Esophagus squamous epithelium (tissue), 5 donors: ENCODE measurements around the gene ERC1. TPM values are rescaled to one million over a fixed set of nuclear protein-coding genes. Genes with fewer than 3 reads are reported as not detected.
A peak's percentile ranks its signal among the peaks of the same experiment; 100 is the strongest.

Source experiments
- DNase-seq: peaks from one replicate; lab custom pipeline; 2025; lab: John Stamatoyannopoulos, UW
- H3K27ac ChIP-seq, 4 donors: fragments of 200-600 bp; sonication (generic); one replicate each; pipeline ENCODE4 v1.5.1; 2016 to 2019; ENCODE audit warnings: mild to moderate bottlenecking in 1 of 4
- H3K27me3 ChIP-seq, 4 donors: fragments of 200-600 bp; sonication (generic); 1 replicate in 3 of 4; 2 replicates in 1 of 4; pipeline versions ENCODE4 v1.5.1 to v1.6.0; 2017 to 2021; ENCODE audit warnings: antibody characterized with exemption in 1 of 4
- H3K36me3 ChIP-seq, 3 donors: fragments of 200-600 bp; sonication (generic); one replicate each; pipeline ENCODE4 v1.5.1; 2016 to 2019
- H3K4me1 ChIP-seq, 3 donors: fragments of 200-600 bp; sonication (generic); one replicate each; pipeline ENCODE4 v1.5.1; 2017 to 2019
- H3K4me3 ChIP-seq, 4 donors: fragments of 200-600 bp; sonication (generic); 1 replicate in 3 of 4; 2 replicates in 1 of 4; pipeline ENCODE4 v1.5.1; 2016 to 2019; ENCODE audit warnings: mild to moderate bottlenecking in 2 of 4, moderate library complexity in 1 of 4
- H3K9me3 ChIP-seq, 3 donors: fragments of 200-600 bp; sonication (generic); one replicate each; pipeline ENCODE4 v1.5.1; 2016 to 2019
- CTCF ChIP-seq, 6 experiments: fragments of 450-650 bp in 4 of 6; fragments of 200-600 bp in 2 of 6; sonication (generic) in 2 of 6; IDR thresholded peaks; one replicate each; pipeline ENCODE4 v1.5.1; 2016 to 2019; ENCODE audit warnings: antibody characterized with exemption in 6 of 6, mild to moderate bottlenecking in 4 of 6, moderate library complexity in 4 of 6
- POLR2A ChIP-seq, 4 donors: fragments of 450-650 bp; IDR thresholded peaks; one replicate each; pipeline ENCODE4 v1.6.1; 2017; ENCODE audit warnings: antibody characterized with exemption in 4 of 4, mild to moderate bottlenecking in 4 of 4, moderate library complexity in 3 of 4
- WGBS, 2 donors: methylation state at CpG; one replicate each; pipeline ENCODE4 v1.1.5; 2018; 5-methylcytosine and 5-hydroxymethylcytosine counted together
- intact Hi-C: fragments of 100-400 bp; cut with DNase I; formaldehyde crosslinking; loops from one replicate; pipeline ENCODE4 v1.15.0; 2022
- total RNA-seq, 4 donors: library from RNA; depleted of rRNA; stranded (reverse); fragments of >200 nt; gene quantifications; one replicate each; pipeline ENCODE4 v1.1.0, GENCODE V29; 2016
- donor health status: DM: yes; HTN: yes; CAD: no.

The ERC1 gene
- total RNA-seq, 4 donors from 2014 or later = 19.0 to 50.7 (median 37.5) TPM

- intact Hi-C loops = no loop called here
- WGBS, 2 donors = 46 to 58% methylated on average over 5 to 9 of the region's 9 CpGs
- H3K9me3 ChIP-seq = no peaks in the 10 kb centered on the region
Observed at GRCh38 chr12:1533205-1533601, 542.2 kb downstream of the ERC1 start.

GRCh38 chr12:1533602-1534304 lies 542.7 kb downstream of the ERC1 start:
- no peak for DNase-seq

More at GRCh38 chr12:1533205-1533601, 542.2 kb downstream of the ERC1 start:
- Histone ChIP-seq H3K27me3 (peaks cover 0 to 62% (median 5%) of the 10 kb centered on the region in 4 donors), H3K27ac (no peak overlapping the region), H3K4me1 (peaks cover 13 to 41% (median 23%) of the 10 kb centered on the region in 3 donors), H3K4me3 (peak overlapping the region in 2 of 4 donors; percentile 11 to 37), H3K36me3 (no peaks in the 10 kb centered on the region)
- DNase-seq = no peak
- no peak for TF ChIP-seq CTCF (IDR thresholded peaks at IDR 0.05)
- TF ChIP-seq POLR2A (IDR thresholded peaks at IDR 0.05) = no peak

GRCh38 chr12:1534748-1535147 lies 543.7 kb downstream of the ERC1 start:
- intact Hi-C loops = no loop called here
- Histone ChIP-seq H3K4me3 (no peak overlapping the region), H3K4me1 (peaks cover 10 to 39% (median 20%) of the 10 kb centered on the region in 3 donors), H3K27me3 (peaks cover 0 to 51% (median 5%) of the 10 kb centered on the region in 4 donors), H3K9me3 (no peaks in the 10 kb centered on the region), H3K36me3 (no peaks in the 10 kb centered on the region), H3K27ac (no peak overlapping the region)
- 67 to 100% methylated on average over 1 of the region's 3 CpGs for WGBS, 2 donors
- DNase-seq = no peak
- TF ChIP-seq POLR2A (IDR thresholded peaks at IDR 0.05) = no peak
- TF ChIP-seq CTCF (IDR thresholded peaks at IDR 0.05) = no peak

More at GRCh38 chr12:1533602-1534304, 542.7 kb downstream of the ERC1 start:
- TF ChIP-seq CTCF (IDR thresholded peaks at IDR 0.05) (no peak), POLR2A (IDR thresholded peaks at IDR 0.05) (no peak)
- Histone ChIP-seq H3K4me3 (peak overlapping the region in 2 of 4 donors; percentile 11 to 37), H3K9me3 (no peaks in the 10 kb centered on the region), H3K36me3 (no peaks in the 10 kb centered on the region), H3K27ac (no peak overlapping the region), H3K4me1 (peaks cover 13 to 41% (median 23%) of the 10 kb centered on the region in 3 donors), H3K27me3 (peaks cover 0 to 61% (median 5%) of the 10 kb centered on the region in 4 donors)
- intact Hi-C loops = no loop called here
- WGBS, 2 donors = 51 to 63% methylated on average over 15 of the region's 16 CpGs

- no peak for DNase-seq
- no peak overlapping the region for H3K4me3 ChIP-seq
- TF ChIP-seq POLR2A (IDR thresholded peaks at IDR 0.05) (no peak), CTCF (IDR thresholded peaks at IDR 0.05) (no peak)
- WGBS, 2 donors = 76 to 80% methylated on average over 4 of the region's 4 CpGs
- H3K9me3 ChIP-seq = no peaks in the 10 kb centered on the region
- H3K27me3 ChIP-seq = peaks cover 0 to 33% (median 3%) of the 10 kb centered on the region in 4 donors
- intact Hi-C loops = no loop called here
- H3K4me1 ChIP-seq = peaks cover 2 to 47% (median 4%) of the 10 kb centered on the region in 3 donors
- H3K27ac ChIP-seq = no peak overlapping the region
- H3K36me3 ChIP-seq = no peaks in the 10 kb centered on the region
Observed at GRCh38 chr12:1536817-1537216, 545.8 kb downstream of the ERC1 start.

GRCh38 chr12:1539135-1539534 lies 548.1 kb downstream of the ERC1 start:
- TF ChIP-seq CTCF (IDR thresholded peaks at IDR 0.05) (no peak), POLR2A (IDR thresholded peaks at IDR 0.05) (no peak)
- no peak overlapping the region for H3K27ac ChIP-seq
- DNase-seq = no peak
- no peaks in the 10 kb centered on the region for H3K36me3 ChIP-seq
- H3K4me1 ChIP-seq = peaks cover 0 to 30% (median 0%) of the 10 kb centered on the region in 3 donors
- no peaks in the 10 kb centered on the region for H3K9me3 ChIP-seq
- intact Hi-C loops = no loop called here
- H3K27me3 ChIP-seq = peaks cover 0 to 20% (median 0%) of the 10 kb centered on the region in 4 donors
- no peak overlapping the region for H3K4me3 ChIP-seq
- WGBS, 2 donors = 82 to 91% methylated on average over 7 to 11 of the region's 11 CpGs
